DMS53 treated with DMSO at 0.1 percent for 48 hours (cell line): ENCODE results near the gene GPATCH3.
"Not testable (repeated sequence)": the region's sequence is repeated elsewhere in the genome, so short reads cannot be mapped to it uniquely, and the experiment has no call there.

Source experiments
- DNase-seq: peaks from one replicate; lab custom pipeline; 2025; ENCODE audit not compliant: unreplicated experiment; lab: John Stamatoyannopoulos, UW

The GPATCH3 gene

DNA sequence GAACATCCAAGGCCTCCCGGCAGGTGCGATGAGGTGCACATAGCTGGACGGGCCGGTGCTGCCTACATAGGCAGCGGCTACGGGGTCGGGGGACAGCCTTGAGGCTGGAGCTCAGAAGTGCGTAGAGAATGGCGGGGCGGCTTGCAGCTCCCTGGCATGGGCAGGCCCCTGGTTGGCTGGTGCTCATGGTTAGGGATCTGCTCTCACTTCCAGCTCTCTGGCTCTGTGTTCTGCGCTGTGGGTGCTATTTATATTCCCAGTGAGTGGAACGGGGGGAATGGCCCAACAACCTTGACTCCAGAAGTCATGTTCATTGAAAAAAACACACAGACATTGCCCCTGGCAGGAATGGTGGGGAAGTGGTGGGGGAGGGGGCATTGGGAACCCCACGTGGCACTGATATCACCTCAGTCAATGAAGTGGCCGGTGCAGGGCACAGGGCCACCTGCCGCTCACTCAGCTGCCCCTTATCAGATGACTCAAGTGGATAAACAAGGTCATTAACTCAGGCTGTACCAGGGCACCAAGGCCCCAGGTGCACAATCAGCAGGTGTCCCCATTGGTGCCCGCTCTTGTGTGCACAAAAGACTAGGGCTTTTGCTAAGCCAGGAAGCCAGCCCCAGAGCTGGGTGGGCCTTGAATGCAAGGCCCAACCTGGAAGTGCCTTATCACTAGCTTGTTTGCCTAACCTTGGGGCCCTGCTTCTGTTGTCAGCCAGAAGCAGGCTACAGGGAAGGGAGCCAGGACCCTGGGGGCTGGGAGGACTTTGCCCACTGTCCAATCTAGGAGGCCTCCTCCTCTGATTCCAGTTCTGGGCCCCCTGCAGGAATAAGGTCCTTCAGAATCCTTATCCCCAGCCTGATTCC is 13.7 kb upstream of the GPATCH3 start, which contains the start of gene NR0B2:
Gene NR0B2 (minus strand): TSS at position 222 of the 866 bp plus-strand sequence. CDS start 35 bp downstream, at position 187.
- peak; percentile 99 for DNase-seq

DNA sequence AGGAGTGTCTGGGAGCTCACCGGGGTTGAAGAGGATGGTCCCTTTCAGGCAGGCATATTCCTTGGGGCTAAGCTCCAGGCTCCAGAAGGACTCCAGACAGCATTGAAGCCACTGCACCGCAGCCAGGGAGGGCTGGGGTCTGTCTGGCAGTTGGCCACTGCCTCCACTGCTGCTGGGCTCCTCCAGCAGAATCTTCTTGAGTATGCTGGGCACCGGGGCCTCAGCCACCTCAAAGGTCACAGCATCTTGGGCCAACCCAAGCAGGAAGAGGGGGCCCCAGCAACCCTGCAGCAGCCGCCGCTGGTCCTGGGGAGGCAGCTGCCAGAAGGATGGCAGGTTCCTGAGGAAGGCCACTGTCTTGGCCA is 13.1 kb upstream of the GPATCH3 start:
- DNase-seq = no peak

DNA sequence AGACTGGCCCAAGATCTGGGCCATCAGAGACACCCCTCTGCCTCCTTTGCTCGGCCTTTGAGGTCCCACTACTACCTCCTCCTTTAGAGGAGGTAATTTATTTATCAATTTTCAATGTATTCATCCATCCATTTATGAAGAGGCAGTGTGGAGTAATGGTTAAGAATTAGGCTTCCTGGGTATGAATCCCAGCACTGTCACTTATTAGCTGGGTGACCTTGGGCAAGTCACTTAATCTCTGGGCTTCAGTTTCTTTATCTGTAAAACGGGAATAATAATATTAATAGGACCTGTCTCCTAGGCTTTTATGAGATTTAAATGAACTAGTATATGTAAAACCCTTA is 11.9 kb upstream of the GPATCH3 start:
- DNase-seq = no peak

DNA sequence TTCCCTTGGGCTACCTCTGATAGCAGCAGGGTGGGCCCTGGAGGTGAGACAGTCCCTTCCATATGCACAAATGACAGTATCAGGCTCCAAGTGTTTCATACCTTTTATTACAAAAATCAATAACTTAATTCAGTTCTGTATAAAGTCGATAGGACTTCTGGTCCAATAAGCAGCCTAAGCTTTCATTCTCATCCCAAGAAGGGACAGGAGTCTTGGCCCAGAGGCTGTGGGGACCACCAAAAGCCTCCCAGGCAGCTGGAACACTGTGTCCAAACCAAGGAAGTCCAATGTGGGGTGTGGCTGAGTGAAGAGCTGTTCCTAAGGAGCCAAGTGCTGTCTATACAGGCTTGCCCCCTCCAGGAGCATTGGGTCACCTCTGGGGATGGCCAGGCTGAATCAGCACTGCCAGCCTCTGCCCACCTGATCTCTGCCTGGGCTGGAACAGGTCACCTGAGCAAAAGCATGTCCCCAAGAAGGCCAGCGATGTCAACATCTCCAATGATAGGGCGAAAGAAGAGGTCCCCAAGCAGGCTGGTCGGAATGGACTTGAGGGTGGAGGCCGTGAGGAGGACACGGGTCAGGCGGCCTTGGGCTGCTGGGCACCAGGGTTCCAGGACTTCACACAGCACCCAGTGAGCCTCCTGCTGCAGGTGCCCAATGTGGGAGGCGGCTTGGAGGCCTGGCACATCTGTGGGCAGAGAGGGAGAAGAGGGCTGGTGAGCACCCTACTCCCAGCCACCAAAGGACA is 11.3 kb upstream of the GPATCH3 start:
- no peak for DNase-seq

DNA sequence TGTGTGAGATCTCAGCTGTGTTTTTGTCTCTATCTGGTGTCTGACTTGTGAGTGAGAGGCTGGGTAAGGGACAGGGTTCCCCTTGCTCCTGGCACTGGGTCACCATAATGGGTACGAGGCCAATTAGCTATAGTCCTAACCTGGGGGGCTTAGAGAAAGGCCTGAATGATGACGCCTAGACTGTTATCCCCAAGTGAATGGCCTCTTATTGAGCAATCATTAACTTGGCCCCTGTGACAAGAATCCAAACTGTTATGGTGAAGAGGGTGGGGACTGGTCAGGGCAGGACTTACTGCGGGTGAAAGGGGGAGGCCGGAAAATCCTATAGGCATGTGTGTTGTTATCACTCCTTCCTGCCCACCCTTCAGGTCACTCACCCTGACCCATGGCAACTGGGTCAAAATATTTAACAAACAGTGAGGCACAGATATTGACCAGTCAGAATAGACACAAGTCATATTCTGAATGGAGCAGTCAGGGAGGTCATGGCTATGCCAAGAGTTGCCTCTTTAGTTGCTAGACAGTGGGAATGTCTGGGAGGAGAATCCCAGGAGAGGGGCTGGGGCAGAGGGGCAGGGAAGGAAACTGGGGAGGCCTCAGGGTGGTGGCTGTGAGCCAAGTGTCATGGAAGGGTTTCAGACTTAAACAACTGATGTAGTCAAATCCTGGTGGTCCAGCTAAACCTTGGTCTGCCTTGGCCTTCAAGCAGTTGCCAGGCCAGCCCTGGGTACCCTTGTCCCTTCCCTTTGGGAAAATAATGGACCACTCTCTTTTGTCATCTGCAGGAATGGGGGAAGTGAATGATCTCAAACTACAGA is 10.3 kb upstream of the GPATCH3 start:
- DNase-seq = no peak

DNA sequence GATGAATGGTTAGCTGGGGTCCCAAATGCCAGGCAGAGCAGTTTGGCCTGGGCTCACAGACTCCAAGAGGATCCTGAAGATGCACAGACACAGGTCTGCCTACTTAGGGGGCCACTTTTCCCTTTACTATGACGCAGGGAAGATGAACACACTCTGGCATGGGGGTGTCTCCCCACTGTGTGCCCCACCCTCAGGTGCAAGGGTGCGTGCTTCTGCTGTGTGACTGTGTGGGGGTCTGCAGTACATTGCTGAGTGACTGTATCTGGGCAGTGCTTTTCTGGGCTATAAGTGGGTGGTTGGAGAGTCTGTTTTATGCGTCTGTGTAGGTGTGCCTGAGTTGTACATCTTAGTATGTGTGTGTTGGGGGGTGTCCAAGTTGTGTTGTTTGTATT is 9.7 kb upstream of the GPATCH3 start:
- no peak for DNase-seq

DNA sequence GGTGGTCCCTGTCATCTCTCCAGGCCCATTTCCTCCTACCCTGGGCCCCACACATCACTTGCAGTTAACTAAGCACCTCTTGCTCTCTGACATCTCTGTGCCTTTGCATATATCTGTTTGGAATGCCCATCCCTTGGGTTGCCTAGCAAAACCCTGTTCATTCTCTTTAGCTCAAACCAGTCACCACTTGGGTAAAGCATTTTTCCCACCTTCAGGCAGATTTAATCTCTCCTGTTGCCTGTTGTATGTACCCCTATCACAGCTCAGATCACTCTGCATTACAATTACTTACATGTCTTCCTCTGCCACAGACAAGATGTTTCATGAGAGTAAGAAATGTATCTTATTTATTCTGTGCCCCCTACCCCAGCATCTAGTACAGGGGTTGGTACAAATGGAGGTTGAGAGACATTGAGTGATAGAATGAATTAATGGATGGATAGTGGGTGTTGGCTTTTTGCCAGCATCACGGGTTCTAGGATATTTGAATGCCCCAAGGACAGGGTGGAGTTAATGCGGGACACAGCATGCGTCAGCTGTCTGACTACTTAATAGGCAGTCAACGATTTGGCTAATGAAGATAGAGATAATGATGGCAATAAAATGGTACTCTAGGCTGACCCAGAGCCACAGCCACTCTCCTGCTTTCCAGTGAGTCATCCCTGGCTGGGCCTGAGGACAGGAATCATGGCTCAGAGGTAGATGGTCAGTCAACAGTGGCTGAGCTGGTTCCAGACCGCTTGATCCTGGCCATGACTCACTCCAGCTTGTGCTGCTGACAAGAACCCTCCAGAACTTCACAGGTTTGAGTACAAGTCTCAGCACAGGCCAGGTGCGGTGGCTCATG is 7.0 kb upstream of the GPATCH3 start:
- DNase-seq = peak; percentile 91

DNA sequence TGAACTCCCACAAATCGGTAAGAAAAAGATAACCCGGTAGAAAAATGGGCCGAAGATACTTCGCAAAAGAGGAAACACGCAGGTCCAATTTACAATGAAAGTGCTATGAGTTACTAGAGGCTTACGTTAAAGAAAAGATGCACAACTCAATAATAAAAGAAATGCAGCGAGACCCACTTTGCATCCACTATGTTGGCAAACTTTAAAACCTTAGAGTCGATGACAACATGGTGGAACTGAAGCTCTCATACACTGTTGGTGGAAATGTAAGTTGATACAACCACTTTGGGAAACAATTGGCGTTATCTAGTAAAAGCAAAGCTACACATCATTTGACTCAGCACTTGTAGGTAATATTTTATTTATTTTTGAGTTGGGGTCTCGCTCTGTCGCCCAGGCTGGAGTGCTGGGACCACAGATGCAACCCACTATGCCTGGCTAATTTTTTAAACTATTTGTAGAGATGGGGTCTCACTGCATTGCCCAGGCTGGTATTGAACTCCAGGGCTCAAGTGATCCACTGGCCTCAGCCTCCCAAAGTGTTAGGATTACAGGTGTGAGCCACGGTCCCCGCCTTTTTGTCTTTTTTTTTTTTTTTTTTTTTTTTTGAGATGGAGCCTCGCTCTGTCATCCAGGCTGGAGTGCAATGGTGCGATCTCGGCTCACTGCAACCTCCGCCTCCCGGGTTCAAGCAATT is 696 bp upstream of the GPATCH3 start:
- no peak for DNase-seq

DNA sequence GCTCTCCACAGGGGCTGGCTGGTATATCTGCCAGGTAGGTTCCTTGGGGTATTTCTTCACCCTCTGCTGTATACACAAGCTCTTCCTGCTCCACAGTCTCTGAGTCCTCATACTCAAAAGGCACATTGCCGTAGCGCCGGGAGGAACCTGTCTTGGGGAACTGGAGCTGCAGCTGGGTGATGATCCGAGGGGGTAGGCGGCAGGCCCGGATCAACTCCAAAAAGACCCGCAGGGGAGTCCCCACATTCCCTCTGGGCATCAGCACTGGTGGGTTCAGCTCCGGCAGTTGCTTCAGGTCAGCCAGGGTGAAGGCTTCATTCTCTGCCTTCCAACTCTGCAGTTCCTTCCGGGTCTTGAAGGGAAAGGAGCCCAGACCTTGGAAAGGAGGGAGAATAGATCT is 2.9 kb downstream of the GPATCH3 start:
- DNase-seq = no peak

DNA sequence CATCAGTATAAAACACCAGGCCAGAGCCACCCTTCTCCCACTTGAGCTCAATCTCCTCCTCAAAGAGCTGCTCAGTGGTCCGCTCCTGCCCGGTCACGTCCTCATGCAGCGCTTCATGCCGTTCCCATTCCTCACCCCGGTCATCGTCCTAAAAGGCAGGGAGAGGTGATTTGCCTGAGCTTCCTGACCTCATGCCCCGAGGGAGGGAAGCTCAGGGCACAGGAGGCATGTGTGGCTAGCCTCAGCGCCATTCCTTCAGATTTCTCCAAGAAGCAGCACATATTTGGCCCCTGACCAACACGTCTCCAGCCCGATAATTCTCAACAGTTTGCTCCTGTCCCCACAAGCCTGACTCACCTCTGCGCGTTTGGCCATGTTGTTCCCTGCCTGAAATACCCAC is 6.0 kb downstream of the GPATCH3 start:
- no peak for DNase-seq

DNA sequence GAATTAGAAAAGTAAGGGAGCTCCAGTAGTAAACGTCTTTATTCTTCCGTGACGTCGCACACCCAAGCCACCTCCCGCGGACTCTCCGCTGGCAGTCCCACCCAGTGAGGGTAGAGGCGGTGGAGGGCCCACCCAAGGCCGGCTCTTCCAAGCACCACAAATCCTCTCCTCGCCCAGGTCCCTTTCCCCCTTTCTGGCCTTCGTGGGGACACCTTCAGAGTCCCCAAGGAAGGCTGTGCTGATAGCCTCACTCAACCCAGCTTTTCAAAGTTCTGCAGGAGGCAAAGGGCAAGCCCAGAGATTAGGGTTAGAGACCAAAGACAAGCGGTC is 9.8 kb downstream of the GPATCH3 start:
- DNase-seq = no peak

DNA sequence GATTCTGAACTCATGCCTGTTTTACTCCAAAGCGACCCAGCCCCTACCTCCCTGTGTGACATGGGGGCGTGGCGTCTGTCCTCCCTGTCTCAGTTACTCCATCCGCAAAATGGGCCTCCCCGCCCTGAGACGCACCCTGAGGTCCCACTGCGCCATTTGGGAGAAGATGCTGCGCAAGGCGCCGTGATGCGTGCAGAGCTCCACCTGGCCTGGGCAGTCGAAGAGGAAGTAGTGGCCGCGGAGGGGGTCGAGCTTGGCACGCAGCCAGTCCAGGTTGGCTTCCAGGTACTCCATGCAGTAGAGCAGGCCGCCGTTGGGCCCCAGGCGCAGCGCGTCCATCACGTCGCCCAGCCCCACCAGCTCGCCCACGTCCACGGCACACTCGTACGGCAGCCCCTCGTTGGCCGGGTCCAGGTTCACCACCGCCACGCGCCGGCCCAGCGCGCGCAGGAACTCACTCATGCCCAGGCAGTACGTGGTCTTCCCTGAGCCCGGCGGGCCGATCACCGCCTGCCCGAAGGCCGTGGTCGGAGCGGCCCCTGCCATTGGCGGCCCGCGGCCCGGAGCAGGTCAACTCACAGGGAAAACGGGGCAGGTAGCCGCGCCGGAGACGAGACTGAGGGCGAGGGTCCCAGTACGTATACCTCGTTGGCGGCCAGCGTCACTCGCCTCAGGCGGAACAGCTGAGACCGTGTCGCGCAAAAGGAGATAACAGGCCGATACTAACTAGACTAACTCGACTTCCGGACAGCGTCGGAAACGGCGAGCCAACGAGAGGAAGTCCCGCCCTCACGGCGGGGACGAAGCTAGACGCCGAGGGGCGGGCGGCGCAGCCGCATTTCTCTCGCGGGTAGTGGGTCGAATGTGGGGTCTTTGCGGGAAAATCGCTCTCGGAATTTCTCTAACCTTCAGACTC is 10.5 kb downstream of the GPATCH3 start, which contains the start of gene GPN2:
Gene GPN2 (minus strand): TSS at position 733 of the 916 bp plus-strand sequence. CDS start 187 bp downstream, at position 546.
- peak; percentile 60 for DNase-seq

DNA sequence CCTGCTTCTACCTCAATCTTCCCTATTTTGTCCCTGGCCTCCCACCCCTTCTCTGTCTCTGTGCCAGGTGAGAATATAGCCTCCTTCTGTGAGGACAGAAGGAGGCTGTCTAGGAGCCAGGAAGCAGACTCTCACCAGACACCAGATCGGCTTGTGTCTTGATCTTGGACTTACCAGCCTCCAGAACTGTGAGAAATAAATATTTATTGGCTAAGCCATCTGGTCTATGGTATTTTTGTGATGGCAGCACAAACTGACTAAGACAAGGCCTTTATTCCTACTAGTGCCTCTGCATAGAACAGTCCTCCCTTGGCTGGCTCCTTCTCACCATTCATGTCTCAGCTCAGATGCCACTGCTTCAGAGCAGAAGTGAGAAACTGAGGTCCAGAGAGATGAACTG is 12.0 kb downstream of the GPATCH3 start:
- no peak for DNase-seq

DNA sequence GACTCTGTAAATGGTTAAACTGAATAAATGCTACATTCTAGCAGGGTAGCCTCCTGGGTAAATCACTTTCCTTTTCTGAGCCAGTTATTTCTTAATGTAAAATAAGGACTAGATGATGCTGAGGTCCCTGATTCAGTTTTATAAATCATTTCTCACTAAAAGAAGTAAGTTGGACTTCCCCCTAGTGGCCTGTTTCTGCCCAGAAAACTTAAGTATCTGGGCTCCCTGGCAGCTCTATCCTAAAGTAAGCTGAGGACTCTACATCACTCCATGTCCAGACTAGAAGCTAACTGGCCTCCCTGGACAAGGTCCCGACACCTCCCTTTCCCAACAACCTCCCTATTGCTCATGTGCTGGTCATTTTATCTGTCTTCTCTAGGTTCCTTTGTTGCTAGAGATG is 13.1 kb downstream of the GPATCH3 start:
- DNase-seq = no peak

DNA sequence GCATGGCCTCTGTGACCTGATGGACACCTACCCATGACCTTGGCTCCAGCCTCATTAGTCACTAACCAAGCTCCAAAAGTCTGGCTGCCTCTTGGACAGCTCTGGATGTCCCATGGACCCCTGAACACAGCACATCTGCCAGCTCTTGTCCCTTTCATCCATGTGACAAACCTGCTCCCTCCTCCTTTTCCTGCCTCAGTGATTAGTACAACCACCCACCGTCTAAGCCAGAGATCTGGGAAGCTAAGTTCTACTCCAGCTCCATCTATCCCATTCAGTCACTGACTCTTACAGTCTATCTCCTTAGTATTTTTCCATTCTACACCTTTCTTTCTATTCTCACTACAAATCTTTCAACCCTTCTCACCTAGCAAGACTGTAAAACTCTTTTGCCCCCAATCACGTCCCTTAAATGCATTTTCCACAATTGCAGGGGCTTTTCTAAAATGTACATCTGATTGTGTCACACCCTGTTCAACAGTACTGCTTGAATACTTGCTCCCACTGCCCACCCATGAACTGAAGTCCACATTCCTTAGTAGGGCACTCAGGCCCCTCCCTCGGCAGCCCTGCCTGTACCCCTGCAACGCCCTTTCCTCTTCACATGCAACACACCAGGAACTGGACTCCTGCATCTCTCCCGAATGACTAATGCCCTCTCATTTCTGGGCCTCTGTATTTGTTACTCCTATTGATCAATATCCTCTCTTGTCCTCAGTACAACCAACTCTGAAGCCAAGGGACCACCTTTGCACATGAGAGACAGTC is 17.4 kb downstream of the GPATCH3 start:
- no peak for DNase-seq

DNA sequence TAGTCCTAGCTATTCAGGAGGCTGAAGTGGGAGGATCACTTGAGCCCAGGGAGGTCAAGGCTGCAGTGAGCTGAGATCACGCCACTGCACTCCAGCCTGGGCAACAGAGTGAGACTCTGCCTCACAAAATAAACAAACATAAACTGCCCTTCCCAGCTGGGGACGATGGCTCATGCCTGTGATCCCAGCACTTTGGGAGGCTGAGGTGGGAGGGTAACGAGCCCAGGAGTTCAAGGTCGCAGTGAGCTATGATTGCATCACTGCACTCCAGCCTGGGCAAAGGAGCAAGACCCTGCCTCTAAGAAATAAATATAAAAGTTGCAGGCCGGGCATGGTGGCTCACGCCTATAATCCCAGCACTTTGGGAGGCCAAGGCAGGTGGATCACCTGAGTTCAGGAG is 18.7 kb downstream of the GPATCH3 start:
- DNase-seq = not testable (repeated sequence)

DNA sequence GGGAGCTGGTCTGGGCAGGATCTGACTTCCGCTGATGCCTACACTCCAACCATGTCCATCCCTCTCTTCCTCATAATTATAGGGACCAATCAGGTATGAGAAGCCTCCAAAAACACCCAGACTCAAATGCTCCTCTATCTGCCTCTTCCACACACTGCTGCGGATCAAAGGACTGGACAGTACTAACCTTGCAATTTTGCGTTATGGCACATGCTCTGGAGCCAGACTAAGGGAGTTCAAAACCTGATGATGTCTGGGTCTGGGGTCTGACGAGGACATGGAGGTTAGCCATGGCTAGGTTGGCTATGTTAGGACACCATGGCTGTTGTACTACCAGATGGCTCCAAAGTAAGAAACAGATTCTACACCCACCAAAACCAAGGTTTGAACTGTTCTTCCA is 20.5 kb downstream of the GPATCH3 start:
- DNase-seq = no peak

DNA sequence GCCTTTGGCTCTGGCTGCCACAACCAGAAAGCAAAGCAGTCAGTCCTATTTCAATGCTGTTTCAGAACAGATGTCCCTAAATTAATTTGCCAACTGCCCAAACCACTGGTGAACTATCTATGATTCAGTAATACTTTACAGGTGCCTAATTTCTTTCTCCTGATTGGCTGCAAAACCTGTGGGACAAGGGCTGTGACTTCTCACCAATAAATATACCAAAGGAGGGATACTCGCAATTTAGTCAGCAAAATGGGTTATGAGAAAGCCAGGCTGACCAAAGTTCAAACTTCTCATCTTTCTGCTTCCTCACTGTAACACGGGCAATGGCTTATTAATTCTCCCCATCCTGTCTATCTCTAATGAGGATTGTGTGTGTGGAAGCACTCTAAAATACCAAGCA is 22.9 kb downstream of the GPATCH3 start:
- DNase-seq = no peak
